IPS-18c (cell line): ENCODE measurements around the gene CES1.
"Not testable (repeated sequence)": the region's sequence is repeated elsewhere in the genome, so short reads cannot be mapped to it uniquely, and the experiment has no call there.

ENCODE experiments used
- H3K4me3 ChIP-seq: 2 replicates; pipeline ENCODE4 v1.7.0; 2013; ENCODE audit warnings: low read depth, mild to moderate bottlenecking, low read length, moderate library complexity; ENCODE audit not compliant: insufficient read depth
- H3K9me3 ChIP-seq: one replicate; pipeline ENCODE4 v1.6.1; 2013; ENCODE audit warnings: mild to moderate bottlenecking, low read length, moderate library complexity; ENCODE audit not compliant: control insufficient read depth, insufficient read depth

CES1 gene

DNA sequence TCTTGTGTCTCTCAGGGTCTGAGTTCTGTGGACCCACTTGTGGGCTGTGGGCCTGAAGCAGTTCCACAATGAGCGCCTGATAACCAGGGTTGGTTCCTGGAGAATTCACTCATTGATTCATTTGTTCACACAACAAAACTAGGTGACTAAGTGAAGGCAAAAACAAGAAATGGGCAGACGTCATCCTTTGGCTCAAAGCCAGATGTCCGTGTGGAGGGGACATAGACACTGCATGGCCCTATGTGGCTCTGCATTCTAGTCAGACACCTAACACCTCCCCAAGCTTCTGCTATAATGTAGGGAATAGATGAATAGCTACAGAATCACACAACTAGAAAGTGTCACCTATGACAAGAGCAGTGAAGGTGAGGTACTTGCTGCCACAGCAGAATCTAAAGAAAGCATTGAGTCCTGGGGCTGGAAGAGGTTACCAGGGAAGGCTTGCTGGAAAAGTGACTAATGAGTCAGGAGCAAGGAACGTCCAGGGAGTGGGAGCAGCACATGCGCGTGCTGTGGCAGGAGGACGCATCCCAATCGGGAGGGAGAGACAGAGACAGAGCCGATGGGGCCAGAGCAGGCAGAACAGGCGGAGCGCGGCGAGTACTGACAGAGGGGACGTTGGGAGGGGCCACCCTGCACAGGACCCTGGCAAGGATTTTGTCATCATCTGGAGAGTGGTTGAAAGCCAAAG lies 58.9 kb downstream of the CES1 start:
- Histone ChIP-seq H3K4me3 (no peak overlapping the region), H3K9me3 (no peaks in the 10 kb centered on the region)

- Histone ChIP-seq H3K4me3 (no peak overlapping the region), H3K9me3 (peaks cover 2% of the 10 kb centered on the region)
These were observed 67.7 kb downstream of the CES1 start for GRCh38 chr16:55765161-55765560.

DNA sequence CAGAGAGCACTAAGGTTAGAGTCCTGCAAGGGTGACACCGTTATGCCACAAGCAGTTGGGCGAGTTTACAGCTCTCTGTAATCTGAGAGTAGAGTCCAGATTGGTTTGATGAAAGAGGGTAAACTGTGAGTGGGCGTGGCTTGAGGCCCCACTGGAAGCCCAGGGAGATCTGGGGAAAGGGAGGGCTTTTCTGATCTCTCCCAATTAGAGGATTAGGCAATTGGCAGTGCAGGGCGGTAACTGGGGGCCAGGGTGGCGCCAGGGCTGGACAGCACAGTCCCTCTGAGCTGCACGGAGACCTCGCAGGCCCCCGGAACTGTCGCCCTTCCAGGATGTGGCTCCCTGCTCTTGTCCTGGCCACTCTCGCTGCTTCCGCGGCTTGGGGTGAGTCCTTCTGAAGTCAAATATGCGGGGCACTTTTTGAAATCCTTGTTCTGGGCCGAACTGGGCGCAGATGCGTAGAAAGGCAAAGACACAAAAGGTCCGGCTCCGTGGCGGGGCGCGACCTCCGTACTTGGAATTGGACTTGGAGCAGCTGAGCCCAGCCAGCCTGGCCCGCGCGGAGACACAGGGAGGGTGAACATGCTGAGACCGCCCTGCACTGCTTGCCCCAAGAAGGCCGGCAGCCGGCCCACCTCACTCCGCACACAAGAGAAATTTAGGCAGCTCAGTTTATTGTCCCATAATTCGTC lies 72.4 kb downstream of the CES1 start:
- Histone ChIP-seq H3K9me3 (peaks cover 4% of the 10 kb centered on the region), H3K4me3 (peak overlapping the region; percentile 20; the same call in 1 of the 2 replicates)

DNA sequence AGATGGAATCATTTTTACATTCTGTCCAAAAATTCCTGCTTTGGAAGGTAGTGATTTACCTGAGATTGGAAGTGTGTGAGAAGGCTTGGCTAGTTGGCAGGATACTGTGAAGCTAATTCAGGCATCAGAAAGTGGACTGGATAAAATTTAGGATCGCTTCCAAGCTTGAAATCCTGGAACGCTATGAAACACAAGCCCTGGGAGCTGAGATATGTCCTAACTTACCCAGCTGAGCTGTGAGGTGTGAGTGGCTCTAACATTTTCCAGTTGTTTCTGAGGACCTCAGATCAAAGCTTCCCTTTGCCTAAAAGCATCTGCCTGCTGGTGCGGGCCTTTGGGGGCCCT lies 73.0 kb downstream of the CES1 start:
- not testable (repeated sequence) for H3K4me3 ChIP-seq, H3K9me3 ChIP-seq

DNA sequence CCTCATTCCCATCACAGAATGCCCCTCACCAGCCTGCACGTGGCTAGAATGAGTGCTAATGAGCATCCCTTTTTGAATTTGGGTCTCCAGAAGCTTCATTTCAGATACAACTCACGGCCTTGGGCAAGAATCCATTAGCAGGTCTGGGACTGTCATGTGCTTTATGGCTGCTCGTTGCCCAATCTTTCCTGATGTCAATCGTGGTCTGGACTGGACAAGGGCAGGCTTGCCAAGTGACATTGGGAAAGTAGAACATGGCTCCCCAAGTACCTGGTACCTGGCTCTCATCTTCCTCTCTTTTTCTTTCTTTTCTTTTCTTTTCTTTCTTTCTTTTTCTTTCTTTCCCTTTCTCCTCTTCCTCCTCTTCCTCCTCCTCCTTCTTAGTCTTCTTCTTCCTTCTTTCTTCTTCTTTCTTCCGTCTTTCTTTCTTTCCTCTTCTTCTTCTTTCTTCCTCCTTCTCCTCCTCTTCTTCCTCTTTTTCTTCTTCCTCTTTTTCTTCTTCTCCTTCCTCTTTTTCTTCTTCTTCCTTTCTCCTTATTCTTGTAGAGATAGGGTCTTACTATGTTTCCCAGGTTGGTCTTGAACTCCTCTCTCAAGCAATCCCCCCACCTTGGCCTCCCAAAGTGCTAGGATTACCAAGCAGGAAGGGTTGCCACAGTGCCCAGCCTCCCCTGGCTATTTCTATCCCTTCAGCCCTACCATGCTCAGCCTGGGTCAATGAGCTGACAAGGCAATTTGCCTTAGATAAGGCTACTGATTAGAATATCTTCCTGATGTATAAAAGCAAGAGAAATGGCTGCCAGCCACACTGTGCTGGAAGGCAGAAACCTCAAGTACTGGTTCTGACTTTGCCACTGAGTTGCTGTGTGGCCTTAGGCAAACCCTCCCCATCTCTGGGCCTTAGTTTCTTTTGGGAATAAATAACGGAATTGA lies 75.0 kb downstream of the CES1 start:
- not testable (repeated sequence) for H3K4me3 ChIP-seq, H3K9me3 ChIP-seq

DNA sequence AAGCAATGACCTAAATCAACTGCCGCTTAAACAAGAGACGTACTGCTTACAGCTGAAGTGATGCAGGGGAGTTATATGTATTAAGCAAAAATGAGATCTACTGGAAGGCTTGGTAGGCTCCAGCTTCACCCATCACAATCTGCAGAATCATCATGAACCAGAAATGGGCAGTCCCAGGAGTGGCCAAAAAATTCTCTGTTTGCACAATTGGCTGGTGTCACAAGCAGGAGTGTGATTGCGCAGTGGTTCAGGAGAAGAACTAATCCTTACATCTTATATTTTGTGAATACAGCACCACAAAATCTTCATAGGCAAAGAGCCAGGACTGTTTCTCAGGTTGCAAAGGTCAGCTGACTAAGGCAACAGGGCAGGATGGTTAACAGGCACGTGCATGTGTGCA lies 75.9 kb downstream of the CES1 start:
- Histone ChIP-seq H3K4me3 (no peak overlapping the region), H3K9me3 (peaks cover 10% of the 10 kb centered on the region)

DNA sequence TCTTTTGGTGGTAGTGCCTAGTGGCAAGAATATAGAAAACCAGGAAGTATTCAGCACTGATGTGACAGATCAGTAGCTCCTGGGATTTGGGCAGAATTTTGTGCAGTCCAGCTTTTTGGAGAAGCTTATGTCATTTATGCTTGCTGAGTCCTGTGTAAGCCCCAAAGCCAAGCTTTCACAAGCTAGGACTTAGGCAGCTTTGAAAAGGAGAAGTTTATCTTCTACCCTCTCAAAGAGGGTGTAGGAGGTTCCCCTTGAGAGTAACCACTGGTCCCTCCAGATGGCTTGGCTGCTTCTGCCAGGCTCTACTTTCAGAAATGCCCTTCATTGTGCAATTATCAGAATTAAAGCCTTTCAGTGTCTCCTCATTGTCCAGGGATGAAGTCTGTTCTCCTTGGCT lies 78.8 kb downstream of the CES1 start:
- Histone ChIP-seq H3K9me3 (peaks cover 13% of the 10 kb centered on the region), H3K4me3 (no peak overlapping the region)

DNA sequence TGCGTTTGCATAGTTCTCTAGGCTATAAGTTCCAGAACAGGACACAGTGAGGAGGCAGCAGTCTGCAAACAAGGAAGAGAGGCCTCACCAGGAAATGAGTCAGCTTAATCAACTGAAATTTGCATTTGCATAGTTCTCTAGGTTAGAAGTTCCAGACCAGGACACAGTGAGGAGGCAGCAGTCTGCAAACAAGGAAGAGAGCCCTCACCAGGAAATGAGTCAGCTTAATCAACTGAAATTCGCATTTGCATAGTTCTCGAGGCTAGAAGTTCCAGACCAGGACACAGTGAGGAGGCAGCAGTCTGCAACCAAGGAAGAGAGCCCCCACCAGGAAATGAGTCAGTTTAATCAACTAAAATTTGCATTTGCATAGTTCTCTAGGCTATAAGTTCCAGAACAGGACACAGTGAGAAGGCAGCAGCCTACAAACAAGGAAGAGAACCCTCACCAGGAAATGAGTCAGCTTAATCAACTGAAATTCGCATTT lies 79.7 kb downstream of the CES1 start:
- H3K9me3 ChIP-seq: peaks cover 13% of the 10 kb centered on the region
- not testable (repeated sequence) for H3K4me3 ChIP-seq
